ENCODE results near the gene NT5M.

The NT5M gene

DNA sequence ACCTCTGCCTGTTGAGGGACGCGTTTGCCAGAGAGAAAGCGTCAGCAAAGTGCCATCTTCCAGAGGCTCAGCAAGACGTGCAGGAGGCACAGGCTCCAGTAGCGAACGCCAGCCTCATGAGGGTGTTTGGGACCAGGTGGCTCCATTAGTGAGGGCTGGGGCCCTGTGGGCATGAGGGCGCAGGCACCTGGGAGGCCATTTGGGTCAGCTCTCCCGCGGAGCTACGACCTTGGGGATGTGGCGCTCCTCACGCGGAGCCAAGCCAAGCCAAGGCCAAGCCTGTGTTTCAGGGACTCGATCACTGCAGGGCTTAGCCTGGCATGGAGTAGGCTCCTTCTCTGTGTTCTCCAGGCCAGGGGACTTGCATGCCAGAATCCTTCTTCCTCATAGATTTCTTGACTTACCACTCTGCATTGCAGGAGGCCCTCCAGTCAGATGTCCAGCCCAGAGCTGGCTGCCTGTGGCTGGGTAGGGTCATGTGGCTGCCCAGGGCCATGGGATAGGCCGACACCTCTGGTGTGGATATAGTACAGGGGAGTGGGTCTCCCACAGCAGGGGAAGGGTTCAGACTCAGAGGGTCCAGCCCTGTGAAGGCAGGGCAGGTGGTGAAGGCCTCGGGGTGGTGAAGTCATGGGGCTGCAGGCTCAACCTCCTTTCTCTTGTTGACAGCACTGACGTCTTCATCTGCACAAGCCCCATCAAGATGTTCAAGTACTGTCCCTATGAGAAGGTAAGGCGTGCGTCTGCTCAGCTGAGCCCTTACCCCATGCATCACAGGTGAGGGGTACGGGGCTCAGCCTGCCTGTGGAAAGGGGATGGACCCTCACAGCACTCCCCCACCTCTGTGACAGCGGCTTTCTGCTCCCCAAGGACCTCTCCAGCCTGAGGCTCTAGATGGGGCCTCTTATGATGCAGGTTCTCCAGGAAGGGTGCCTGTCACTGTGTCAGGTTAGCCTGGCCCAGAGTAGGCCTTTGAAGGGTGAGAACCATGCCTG lies 19.6 kb downstream of the NT5M start:
- no peak for DNase-seq (ENCODE audit: low read depth, low spot score)
- Histone ChIP-seq H3K27ac (no peak overlapping the region), H3K4me3 (no peak overlapping the region), H3K9me3 (ENCODE audit: low read depth, low read length) (no peaks in the 10 kb centered on the region), H3K9ac (ENCODE audit: insufficient read length) (no peak overlapping the region), H3K36me3 (ENCODE audit: insufficient read depth, low read length) (no peaks in the 10 kb centered on the region)
- TF ChIP-seq EZH2 (IDR thresholded peaks at IDR 0.05), result no peak
- no peak for TF ChIP-seq POLR2AphosphoS5 (IDR thresholded peaks at IDR 0.05; ENCODE audit: borderline replicate concordance, low read depth, low read length)
- TF ChIP-seq FOXP2 (optimal IDR thresholded peaks at IDR 0.05; ENCODE audit: control extremely low read depth, extremely low read length, insufficient read depth), result no peak

DNA sequence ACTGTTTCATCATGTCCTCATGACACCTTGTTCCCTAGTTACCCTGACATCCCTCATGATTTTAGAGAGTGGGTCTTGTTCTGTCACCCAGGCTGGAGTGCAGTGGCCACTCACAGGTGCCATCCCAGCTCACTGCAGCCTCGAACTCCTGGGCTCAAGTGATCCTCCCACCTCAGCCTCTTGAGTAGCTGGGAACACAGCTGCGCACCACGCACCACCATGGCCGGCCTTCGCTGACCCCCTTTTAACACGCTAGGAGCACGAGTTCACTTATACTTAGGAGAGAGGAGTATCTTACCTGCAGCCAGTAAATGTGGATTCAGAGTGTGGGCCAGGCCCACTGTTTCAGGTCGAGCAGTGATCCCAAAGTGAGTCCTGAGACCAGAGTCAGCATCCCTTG lies 21.4 kb downstream of the NT5M start:
- Histone ChIP-seq H3K27ac (no peak overlapping the region), H3K4me3 (no peak overlapping the region), H3K9ac (ENCODE audit: insufficient read length) (no peak overlapping the region), H3K9me3 (ENCODE audit: low read depth, low read length) (no peaks in the 10 kb centered on the region), H3K36me3 (ENCODE audit: insufficient read depth, low read length) (no peaks in the 10 kb centered on the region)
- TF ChIP-seq POLR2AphosphoS5 (IDR thresholded peaks at IDR 0.05; ENCODE audit: borderline replicate concordance, low read depth, low read length) (no peak), EZH2 (IDR thresholded peaks at IDR 0.05) (no peak), FOXP2 (optimal IDR thresholded peaks at IDR 0.05; ENCODE audit: control extremely low read depth, extremely low read length, insufficient read depth) (no peak)
- no peak for DNase-seq (ENCODE audit: low read depth, low spot score)

DNA sequence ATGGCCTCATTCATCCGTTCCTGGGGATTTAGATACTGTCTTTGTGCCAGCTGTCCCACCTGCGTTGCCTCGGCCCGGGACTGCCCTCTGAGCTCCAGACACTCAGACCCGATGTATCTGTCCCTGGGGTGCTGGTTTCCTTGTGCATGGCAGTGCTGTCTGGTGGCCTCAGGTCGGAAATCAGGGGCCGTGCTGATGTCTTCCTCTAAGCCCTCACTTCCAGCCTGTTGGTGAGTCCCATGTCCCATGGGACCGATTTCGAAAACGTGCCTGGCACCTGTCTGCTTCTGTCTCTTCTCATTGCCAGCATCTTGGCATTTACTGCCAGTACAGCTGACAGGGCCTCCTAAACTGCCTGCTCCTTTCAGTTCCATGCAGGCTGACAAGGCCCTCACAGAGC lies 22.1 kb downstream of the NT5M start:
- no peak for TF ChIP-seq POLR2AphosphoS5 (IDR thresholded peaks at IDR 0.05; ENCODE audit: borderline replicate concordance, low read depth, low read length)
- TF ChIP-seq FOXP2 (optimal IDR thresholded peaks at IDR 0.05; ENCODE audit: control extremely low read depth, extremely low read length, insufficient read depth), result no peak
- TF ChIP-seq EZH2 (IDR thresholded peaks at IDR 0.05), result no peak
- Histone ChIP-seq H3K9me3 (ENCODE audit: low read depth, low read length) (no peaks in the 10 kb centered on the region), H3K36me3 (ENCODE audit: insufficient read depth, low read length) (no peaks in the 10 kb centered on the region), H3K9ac (ENCODE audit: insufficient read length) (no peak overlapping the region), H3K4me3 (no peak overlapping the region), H3K27ac (no peak overlapping the region)
- no peak for DNase-seq (ENCODE audit: low read depth, low spot score)

DNA sequence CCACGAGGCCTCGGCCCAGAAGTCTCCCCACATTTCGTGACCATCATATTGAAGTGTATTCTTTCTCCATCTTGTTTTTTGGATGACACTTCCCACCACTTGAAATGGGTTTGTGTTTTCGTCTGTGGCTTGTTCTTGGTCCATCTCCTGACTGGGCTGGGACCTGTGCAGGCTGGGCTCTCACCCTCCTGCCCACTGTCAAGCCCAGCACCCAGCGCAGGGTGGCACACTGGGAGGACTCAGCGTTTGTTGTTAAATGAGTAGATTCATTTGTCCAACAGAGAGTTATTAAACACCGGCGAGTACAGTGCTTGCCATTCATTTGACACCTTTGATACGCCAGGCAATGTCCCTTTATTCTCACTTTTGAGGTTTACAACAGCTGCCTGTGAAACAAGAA lies 22.6 kb downstream of the NT5M start:
- no peak for DNase-seq (ENCODE audit: low read depth, low spot score)
- Histone ChIP-seq H3K36me3 (ENCODE audit: insufficient read depth, low read length) (no peaks in the 10 kb centered on the region), H3K9me3 (ENCODE audit: low read depth, low read length) (no peaks in the 10 kb centered on the region), H3K9ac (ENCODE audit: insufficient read length) (no peak overlapping the region), H3K4me3 (no peak overlapping the region), H3K27ac (no peak overlapping the region)
- TF ChIP-seq FOXP2 (optimal IDR thresholded peaks at IDR 0.05; ENCODE audit: control extremely low read depth, extremely low read length, insufficient read depth) (no peak), POLR2AphosphoS5 (IDR thresholded peaks at IDR 0.05; ENCODE audit: borderline replicate concordance, low read depth, low read length) (no peak)

DNA sequence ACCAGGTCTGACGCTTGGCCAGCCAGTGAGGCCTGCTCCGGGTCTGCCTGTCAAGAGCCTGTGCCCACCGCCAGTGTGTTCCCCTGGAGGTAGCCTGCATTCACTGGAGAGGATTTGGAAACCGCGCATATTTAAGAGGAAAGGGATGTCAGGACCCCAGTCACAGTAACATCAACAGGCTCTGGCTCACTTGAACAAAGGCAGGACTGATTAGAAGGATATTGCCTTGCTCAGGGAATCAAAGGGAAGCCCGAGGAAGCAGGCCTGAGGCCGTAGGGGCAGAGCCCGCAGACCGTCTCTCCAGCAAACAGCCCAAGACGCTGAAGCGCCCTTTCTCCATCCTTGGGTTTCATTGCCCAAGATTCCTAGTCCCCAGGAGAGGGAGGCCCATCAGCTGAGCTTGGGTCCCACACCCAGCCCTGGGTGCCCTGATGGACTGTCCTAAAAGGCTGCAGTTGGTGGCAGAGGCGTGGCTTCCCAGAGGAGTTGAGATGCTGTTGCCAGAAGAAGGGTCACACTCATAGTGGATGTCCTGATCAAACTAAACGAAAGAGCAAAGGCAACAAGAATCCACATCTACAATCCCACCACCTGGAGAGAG lies 23.2 kb downstream of the NT5M start:
- TF ChIP-seq EZH2 (IDR thresholded peaks at IDR 0.05) (no peak), POLR2AphosphoS5 (IDR thresholded peaks at IDR 0.05; ENCODE audit: borderline replicate concordance, low read depth, low read length) (no peak), FOXP2 (optimal IDR thresholded peaks at IDR 0.05; ENCODE audit: control extremely low read depth, extremely low read length, insufficient read depth) (no peak)
- Histone ChIP-seq H3K36me3 (ENCODE audit: insufficient read depth, low read length) (no peaks in the 10 kb centered on the region), H3K4me3 (no peak overlapping the region), H3K9ac (ENCODE audit: insufficient read length) (no peak overlapping the region), H3K9me3 (ENCODE audit: low read depth, low read length) (no peaks in the 10 kb centered on the region), H3K27ac (no peak overlapping the region)
- no peak for DNase-seq (ENCODE audit: low read depth, low spot score)

DNA sequence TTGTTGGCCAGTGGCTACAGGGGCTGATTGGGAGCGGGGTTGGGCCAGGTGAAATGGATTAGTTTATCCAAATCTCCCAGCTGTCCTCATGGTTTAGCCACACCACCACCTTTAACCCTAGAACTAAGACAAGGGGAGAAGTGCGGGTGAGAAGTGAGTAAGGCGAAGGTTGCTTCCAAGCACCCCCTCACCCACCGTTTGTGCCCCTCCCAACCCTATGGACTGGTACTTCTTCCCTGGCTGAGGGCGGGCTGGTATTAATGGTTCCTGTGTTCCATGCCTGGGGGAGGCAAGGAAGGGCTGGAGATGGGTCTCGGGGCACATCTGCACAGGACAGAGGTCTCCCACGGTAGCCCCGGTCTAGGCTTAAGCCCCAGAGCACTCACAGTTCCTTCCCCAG lies 25.1 kb downstream of the NT5M start:
- DNase-seq (ENCODE audit: low read depth, low spot score), result no peak
- Histone ChIP-seq H3K4me3 (no peak overlapping the region), H3K27ac (no peak overlapping the region), H3K36me3 (ENCODE audit: insufficient read depth, low read length) (no peaks in the 10 kb centered on the region), H3K9ac (ENCODE audit: insufficient read length) (no peak overlapping the region), H3K9me3 (ENCODE audit: low read depth, low read length) (no peaks in the 10 kb centered on the region)
- TF ChIP-seq EZH2 (IDR thresholded peaks at IDR 0.05), result no peak
- TF ChIP-seq FOXP2 (optimal IDR thresholded peaks at IDR 0.05; ENCODE audit: control extremely low read depth, extremely low read length, insufficient read depth), result no peak
- no peak for TF ChIP-seq POLR2AphosphoS5 (IDR thresholded peaks at IDR 0.05; ENCODE audit: borderline replicate concordance, low read depth, low read length)

DNA sequence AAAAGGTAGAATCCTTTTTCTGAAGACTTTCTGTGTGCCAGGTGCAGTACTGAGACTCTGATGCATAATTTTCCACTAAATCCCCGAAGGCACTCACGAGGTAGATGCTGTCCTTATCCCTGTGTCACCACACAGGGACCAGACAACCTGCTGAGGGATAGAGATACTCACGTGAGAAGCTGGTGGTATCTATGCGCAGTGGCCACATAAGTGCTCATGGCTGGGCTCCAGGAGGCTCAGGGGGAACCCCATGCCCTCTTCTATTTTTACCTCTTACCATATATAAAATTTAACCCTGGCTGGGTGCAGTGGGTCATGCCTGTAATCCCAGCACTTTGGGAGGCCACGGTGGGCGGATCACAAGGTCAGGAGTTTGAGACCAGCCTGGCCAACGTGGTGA lies 38.3 kb downstream of the NT5M start:
- H3K9ac ChIP-seq (ENCODE audit: insufficient read length), result no peak overlapping the region
- TF ChIP-seq POLR2AphosphoS5 (IDR thresholded peaks at IDR 0.05; ENCODE audit: borderline replicate concordance, low read depth, low read length), result no peak
- no peak for TF ChIP-seq FOXP2 (optimal IDR thresholded peaks at IDR 0.05; ENCODE audit: control extremely low read depth, extremely low read length, insufficient read depth)
- no peak overlapping the region for H3K27ac ChIP-seq
- no peaks in the 10 kb centered on the region for H3K9me3 ChIP-seq (ENCODE audit: low read depth, low read length)
- no peak for DNase-seq (ENCODE audit: low read depth, low spot score)
- no peaks in the 10 kb centered on the region for H3K36me3 ChIP-seq (ENCODE audit: insufficient read depth, low read length)
- H3K4me3 ChIP-seq, result no peak overlapping the region

DNA sequence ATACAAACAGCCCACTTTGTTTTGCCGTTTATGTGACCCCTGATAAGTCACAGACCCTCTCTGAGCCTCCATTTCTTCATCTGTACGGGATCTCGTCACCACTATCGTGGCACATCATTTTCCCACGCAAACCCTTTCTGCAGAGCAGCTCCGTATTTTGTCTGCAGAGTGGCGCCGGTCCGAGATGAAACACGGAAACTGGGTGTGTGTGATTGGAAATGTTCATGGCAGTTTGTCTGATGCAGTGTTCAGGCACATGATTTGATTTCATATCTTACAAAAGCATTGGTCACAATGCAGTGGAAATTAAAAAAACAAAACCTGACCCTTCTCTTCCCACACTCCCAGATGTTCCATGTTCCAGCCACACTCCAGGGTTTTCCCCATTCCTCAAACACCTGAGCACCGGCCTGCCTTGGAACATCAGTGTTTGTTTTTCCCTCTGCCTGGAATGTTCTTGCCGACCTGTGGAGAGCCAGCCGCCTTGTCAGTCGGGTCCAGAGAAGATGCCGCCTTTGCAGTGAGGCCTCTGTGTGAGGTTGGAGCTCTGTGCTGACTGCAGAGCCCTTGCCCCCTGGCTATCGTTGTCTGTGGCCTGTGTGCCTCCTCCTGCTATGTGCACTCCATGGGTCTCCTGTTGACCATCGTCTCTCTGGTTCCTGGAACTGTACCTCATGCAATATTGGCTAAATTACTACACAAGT lies 39.2 kb downstream of the NT5M start:
- no peak for TF ChIP-seq EZH2 (IDR thresholded peaks at IDR 0.05)
- TF ChIP-seq FOXP2 (optimal IDR thresholded peaks at IDR 0.05; ENCODE audit: control extremely low read depth, extremely low read length, insufficient read depth), result no peak
- TF ChIP-seq POLR2AphosphoS5 (IDR thresholded peaks at IDR 0.05; ENCODE audit: borderline replicate concordance, low read depth, low read length), result no peak
- no peak overlapping the region for H3K9ac ChIP-seq (ENCODE audit: insufficient read length)
- H3K4me3 ChIP-seq, result no peak overlapping the region
- no peak overlapping the region for H3K27ac ChIP-seq
- DNase-seq (ENCODE audit: low read depth, low spot score), result no peak
- no peaks in the 10 kb centered on the region for H3K9me3 ChIP-seq (ENCODE audit: low read depth, low read length)
- H3K36me3 ChIP-seq (ENCODE audit: insufficient read depth, low read length), result no peaks in the 10 kb centered on the region
